Gastroesophageal sphincter (tissue), 3 donors: ENCODE measurements around the gene TRPC4AP.

Experiments used
- POLR2A ChIP-seq, 2 donors: fragments of 450-650 bp; IDR thresholded peaks; one replicate each; pipeline ENCODE4 v1.6.1; 2017; ENCODE audit warnings: antibody characterized with exemption in 2 of 2, mild to moderate bottlenecking in 2 of 2, moderate library complexity in 1 of 2
- TF ChIP-seq, protein P1 (sequence below), 4 experiments: fragments of 200-600 bp in 2 of 4; fragments of 450-650 bp in 2 of 4; sonication (generic) in 1 of 4; IDR thresholded peaks; one replicate each; pipeline ENCODE4 v1.5.1; 2017 to 2019; ENCODE audit warnings: antibody characterized with exemption in 4 of 4, mild to moderate bottlenecking in 2 of 4, moderate library complexity in 2 of 4

DNA sequence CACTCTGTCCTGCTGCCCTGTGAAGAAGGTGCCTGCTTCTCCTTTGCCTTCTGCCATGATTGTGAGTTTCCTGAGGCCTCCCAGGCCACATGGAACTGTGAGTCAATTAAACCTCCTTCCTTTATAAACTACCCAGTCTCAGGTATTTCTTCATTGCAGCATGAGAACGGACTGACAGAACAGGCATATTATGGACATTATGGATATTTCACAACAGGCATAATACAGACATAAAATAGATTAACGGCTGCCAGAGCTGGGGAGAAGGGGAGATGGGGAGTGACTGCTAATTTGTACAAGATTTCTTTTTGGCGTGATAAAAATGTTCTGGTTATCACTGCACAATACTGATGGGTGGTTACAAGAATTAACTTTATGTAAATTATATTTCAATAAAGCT, 29.4 kb downstream of the TRPC4AP start:
- TF ChIP-seq, protein P1, sequence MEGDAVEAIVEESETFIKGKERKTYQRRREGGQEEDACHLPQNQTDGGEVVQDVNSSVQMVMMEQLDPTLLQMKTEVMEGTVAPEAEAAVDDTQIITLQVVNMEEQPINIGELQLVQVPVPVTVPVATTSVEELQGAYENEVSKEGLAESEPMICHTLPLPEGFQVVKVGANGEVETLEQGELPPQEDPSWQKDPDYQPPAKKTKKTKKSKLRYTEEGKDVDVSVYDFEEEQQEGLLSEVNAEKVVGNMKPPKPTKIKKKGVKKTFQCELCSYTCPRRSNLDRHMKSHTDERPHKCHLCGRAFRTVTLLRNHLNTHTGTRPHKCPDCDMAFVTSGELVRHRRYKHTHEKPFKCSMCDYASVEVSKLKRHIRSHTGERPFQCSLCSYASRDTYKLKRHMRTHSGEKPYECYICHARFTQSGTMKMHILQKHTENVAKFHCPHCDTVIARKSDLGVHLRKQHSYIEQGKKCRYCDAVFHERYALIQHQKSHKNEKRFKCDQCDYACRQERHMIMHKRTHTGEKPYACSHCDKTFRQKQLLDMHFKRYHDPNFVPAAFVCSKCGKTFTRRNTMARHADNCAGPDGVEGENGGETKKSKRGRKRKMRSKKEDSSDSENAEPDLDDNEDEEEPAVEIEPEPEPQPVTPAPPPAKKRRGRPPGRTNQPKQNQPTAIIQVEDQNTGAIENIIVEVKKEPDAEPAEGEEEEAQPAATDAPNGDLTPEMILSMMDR (IDR thresholded peaks at IDR 0.05) = no peak
- TF ChIP-seq POLR2A (IDR thresholded peaks at IDR 0.05) = no peak
